ENCODE results near the gene TIMM29. TPM values are rescaled to one million over a fixed set of nuclear protein-coding genes. Genes with fewer than 3 reads are reported as not detected.

Gene TIMM29
- total RNA-seq, 1 experiment from 2014 or later, result 23.4 TPM

DNA sequence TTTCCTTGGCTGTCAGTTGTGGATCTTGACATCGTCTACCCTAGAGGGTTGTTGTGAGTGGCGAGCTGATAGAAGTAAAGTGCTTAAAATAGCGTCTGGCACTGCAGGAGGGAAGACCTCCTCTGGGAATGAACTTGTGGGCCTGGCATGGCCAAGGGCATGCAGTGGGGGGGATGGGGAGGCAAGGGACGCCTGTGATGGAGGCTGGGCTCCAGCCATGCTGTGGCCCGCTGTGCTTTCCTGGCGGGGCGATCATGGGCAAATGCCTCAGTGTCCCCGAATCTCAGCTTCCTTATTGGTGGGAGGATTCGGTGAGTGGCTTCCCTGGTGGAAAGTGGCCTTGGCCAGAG lies 46.5 kb upstream of the TIMM29 start:
- Histone ChIP-seq H2AFZ (ENCODE audit: low read length) (no peak overlapping the region), H3K4ac (ENCODE audit: low read depth, low read length) (no peak overlapping the region), H4K5ac (ENCODE audit: insufficient read length, low read depth, low read length) (no peak overlapping the region), H4K8ac (replicated peaks; ENCODE audit: insufficient read length, low read depth, low read length) (no peak overlapping the region), H4K20me1 (ENCODE audit: control insufficient read depth, insufficient read depth, insufficient read length) (peaks cover 3% of the 10 kb centered on the region), H3K18ac (ENCODE audit: insufficient read length, low read depth, low read length) (no peak overlapping the region), H3K79me1 (ENCODE audit: insufficient read depth, low read depth, low read length, poor library complexity, severe bottlenecking) (peaks cover 2% of the 10 kb centered on the region), H3K4me1 (ENCODE audit: insufficient read depth, low read length) (peaks cover 16% of the 10 kb centered on the region; the same call in 1 of the 2 replicates), H3K9ac (ENCODE audit: extremely low read depth, insufficient read length, low read length) (no peak overlapping the region), H3K23ac (ENCODE audit: insufficient read length, low read depth, low read length) (no peak overlapping the region), H2BK15ac (ENCODE audit: low read depth, low read length) (no peak overlapping the region), H2BK20ac (ENCODE audit: low read depth, low read length, poor library complexity, severe bottlenecking) (no peak overlapping the region), H3K79me2 (ENCODE audit: insufficient read depth, low read length) (peaks cover 26% of the 10 kb centered on the region; the same call in 1 of the 2 replicates), H2BK5ac (ENCODE audit: insufficient read length, low read length) (no peak overlapping the region), H2BK12ac (ENCODE audit: insufficient read length, low read depth, low read length) (no peak overlapping the region), H3K27ac (ENCODE audit: insufficient read length, low read depth, low read length) (no peak overlapping the region), H2AK5ac (ENCODE audit: insufficient read length, low read length) (no peak overlapping the region), H3K14ac (ENCODE audit: insufficient read depth, low read length) (no peak overlapping the region; the same call in 1 of the 2 replicates), H4K91ac (ENCODE audit: insufficient read length, low read depth, low read length) (no peak overlapping the region), H2BK120ac (ENCODE audit: low read depth, low read length, poor library complexity, severe bottlenecking) (no peak overlapping the region), H3T11ph (ENCODE audit: low read length) (no peak overlapping the region), H3K9me3 (ENCODE audit: control insufficient read depth, low read depth, low read length) (no peaks in the 10 kb centered on the region), H3K4me2 (ENCODE audit: insufficient read depth, insufficient read length, low read length) (peak overlapping the region; percentile 32), H3K56ac (ENCODE audit: insufficient read length, low read depth, low read length) (no peak overlapping the region), H3K23me2 (ENCODE audit: insufficient read length, low read depth, low read length, poor library complexity, severe bottlenecking) (no peaks in the 10 kb centered on the region), H3K27me3 (ENCODE audit: insufficient read depth, low read length) (no peaks in the 10 kb centered on the region)
- no peaks in the 10 kb centered on the region for H3K9me3 Mint-ChIP-seq
- H3K4me1 Mint-ChIP-seq, result peaks cover 54 to 70% of the 10 kb centered on the region in 2 experiments
- TF ChIP-seq, protein P1, sequence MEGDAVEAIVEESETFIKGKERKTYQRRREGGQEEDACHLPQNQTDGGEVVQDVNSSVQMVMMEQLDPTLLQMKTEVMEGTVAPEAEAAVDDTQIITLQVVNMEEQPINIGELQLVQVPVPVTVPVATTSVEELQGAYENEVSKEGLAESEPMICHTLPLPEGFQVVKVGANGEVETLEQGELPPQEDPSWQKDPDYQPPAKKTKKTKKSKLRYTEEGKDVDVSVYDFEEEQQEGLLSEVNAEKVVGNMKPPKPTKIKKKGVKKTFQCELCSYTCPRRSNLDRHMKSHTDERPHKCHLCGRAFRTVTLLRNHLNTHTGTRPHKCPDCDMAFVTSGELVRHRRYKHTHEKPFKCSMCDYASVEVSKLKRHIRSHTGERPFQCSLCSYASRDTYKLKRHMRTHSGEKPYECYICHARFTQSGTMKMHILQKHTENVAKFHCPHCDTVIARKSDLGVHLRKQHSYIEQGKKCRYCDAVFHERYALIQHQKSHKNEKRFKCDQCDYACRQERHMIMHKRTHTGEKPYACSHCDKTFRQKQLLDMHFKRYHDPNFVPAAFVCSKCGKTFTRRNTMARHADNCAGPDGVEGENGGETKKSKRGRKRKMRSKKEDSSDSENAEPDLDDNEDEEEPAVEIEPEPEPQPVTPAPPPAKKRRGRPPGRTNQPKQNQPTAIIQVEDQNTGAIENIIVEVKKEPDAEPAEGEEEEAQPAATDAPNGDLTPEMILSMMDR (conservative IDR thresholded peaks at IDR 0.05), result no peak
- peak overlapping the region; percentile 88 to 97 (median 94); a peak in 4 of 7 replicates for H3K27ac Mint-ChIP-seq
- no CpG with 5 or more reads among the region's 9 CpGs for WGBS (ENCODE audit: extremely low coverage, insufficient read length, low lambda C conversion rate)
- no peaks in the 10 kb centered on the region for H3K27me3 Mint-ChIP-seq (ENCODE audit: low read depth)
- peaks cover 3 to 11% (median 5%) of the 10 kb centered on the region in 3 experiments; a peak in 4 of 7 replicates for H3K36me3 Mint-ChIP-seq (ENCODE audit: insufficient read depth in 1 of 3, low read depth in 3 of 3)
- DNase-seq, result no peak
- peak overlapping the region in 1 of 2 experiments; percentile 36; a peak in 1 of 5 replicates for H3K4me3 Mint-ChIP-seq
